Fibroblast of upper back skin (primary cell): ENCODE results near the gene ZNF14.
"Not testable (repeated sequence)": the region's sequence is repeated elsewhere in the genome, so short reads cannot be mapped to it uniquely, and the experiment has no call there.

ENCODE experiments used
- DNase-seq: peaks from one replicate; pipeline ENCODE4 v3.0.0-alpha.2; 2013

Gene ZNF14

GRCh38 chr19:19746286-19747213 lies 13.6 kb upstream of the ZNF14 start:
- DNase-seq = no peak

GRCh38 chr19:19745496-19746285 lies 12.8 kb upstream of the ZNF14 start:
- no peak for DNase-seq

- DNase-seq = no peak
Measured at GRCh38 chr19:19744641-19745040, 11.7 kb upstream of the ZNF14 start.

- DNase-seq = not testable (repeated sequence)
Measured at GRCh38 chr19:19743921-19744320, 11.0 kb upstream of the ZNF14 start.

GRCh38 chr19:19743176-19743575 lies 10.3 kb upstream of the ZNF14 start:
- DNase-seq = no peak

GRCh38 chr19:19742773-19743172 lies 9.9 kb upstream of the ZNF14 start:
- no peak for DNase-seq

GRCh38 chr19:19741184-19741583 lies 8.3 kb upstream of the ZNF14 start:
- no peak for DNase-seq

- DNase-seq = no peak
Measured at GRCh38 chr19:19740755-19741154, 7.8 kb upstream of the ZNF14 start.

- no peak for DNase-seq
Measured at GRCh38 chr19:19738564-19738963, 5.7 kb upstream of the ZNF14 start.

- DNase-seq = no peak
Measured at GRCh38 chr19:19737559-19738332, 4.8 kb upstream of the ZNF14 start.

- DNase-seq = no peak
Measured at GRCh38 chr19:19721896-19722295, 11.0 kb downstream of the ZNF14 start.

- DNase-seq = no peak
Measured at GRCh38 chr19:19719798-19720197, 13.1 kb downstream of the ZNF14 start.

GRCh38 chr19:19711934-19712828 lies 20.7 kb downstream of the ZNF14 start:
- no peak for DNase-seq

GRCh38 chr19:19711306-19711933 lies 21.5 kb downstream of the ZNF14 start:
- no peak for DNase-seq

GRCh38 chr19:19710506-19710905 lies 22.4 kb downstream of the ZNF14 start:
- no peak for DNase-seq

GRCh38 chr19:19704836-19705235 lies 28.1 kb downstream of the ZNF14 start:
- no peak for DNase-seq

- DNase-seq = not testable (repeated sequence)
Measured at GRCh38 chr19:19700493-19700892, 32.4 kb downstream of the ZNF14 start.

GRCh38 chr19:19697589-19697988 lies 35.3 kb downstream of the ZNF14 start:
- DNase-seq = no peak

GRCh38 chr19:19696386-19696785 lies 36.5 kb downstream of the ZNF14 start:
- DNase-seq = no peak

- DNase-seq = no peak
Measured at GRCh38 chr19:19691683-19692082, 41.2 kb downstream of the ZNF14 start.

GRCh38 chr19:19689023-19689422 lies 43.9 kb downstream of the ZNF14 start:
- not testable (repeated sequence) for DNase-seq

- DNase-seq = no peak
Measured at GRCh38 chr19:19687090-19687489, 45.8 kb downstream of the ZNF14 start.
